Stimulated activated naive CD8-positive, alpha-beta T cell treated with anti-CD3 and anti-CD28 coated beads, Interleukin-15, amount 100 ng/mL, for 72 hours (primary cell): ENCODE data around the gene FRMD3.
"Not testable (repeated sequence)": the region's sequence is repeated elsewhere in the genome, so short reads cannot be mapped to it uniquely, and the experiment has no call there.

Experiments
- ATAC-seq: fragments of 150-1000 bp; cut with Tn5 transposase; 2 replicates; pipeline ENCODE4 v1.10.0; 2021; ENCODE audit warnings: mild to moderate bottlenecking, moderate library complexity
- DNase-seq, 2 donors: peaks; one replicate each; pipeline ENCODE4 v3.0.0; 2021 to 2022
- H3K27ac Mint-ChIP-seq, 2 donors: one replicate each; pipeline ENCODE4 v1.8.0; 2022; ENCODE audit warnings: mild to moderate bottlenecking in 2 of 2, mixed read lengths in 2 of 2, moderate library complexity in 2 of 2
- H3K27me3 Mint-ChIP-seq: one replicate; pipeline ENCODE4 v1.8.0; 2022; ENCODE audit warnings: mixed read lengths
- H3K4me1 Mint-ChIP-seq: one replicate; pipeline ENCODE4 v1.8.0; 2022; ENCODE audit warnings: mild to moderate bottlenecking, mixed read lengths
- H3K4me3 Mint-ChIP-seq, 2 donors: one replicate each; pipeline ENCODE4 v1.8.0; 2022; ENCODE audit warnings: mild to moderate bottlenecking in 2 of 2, mixed read lengths in 2 of 2, moderate library complexity in 1 of 2
- H3K9me3 Mint-ChIP-seq, 2 donors: one replicate each; pipeline ENCODE4 v1.8.0; 2022; ENCODE audit warnings: mixed read lengths in 2 of 2

The FRMD3 gene

GRCh38 chr9:83382421-83382820, 155.8 kb downstream of the FRMD3 start:
- Mint-ChIP-seq H3K27ac (no peak overlapping the region), H3K9me3 (peaks cover 10 to 23% of the 10 kb centered on the region in 2 donors), H3K27me3 (no peaks in the 10 kb centered on the region), H3K4me1 (no peaks in the 10 kb centered on the region), H3K4me3 (no peak overlapping the region)
- ATAC-seq: no peak
- DNase-seq: no peak

GRCh38 chr9:83379045-83379444, 159.2 kb downstream of the FRMD3 start:
- DNase-seq: no peak
- H3K4me3 Mint-ChIP-seq: no peak overlapping the region
- H3K4me1 Mint-ChIP-seq: no peaks in the 10 kb centered on the region
- no peak overlapping the region for H3K27ac Mint-ChIP-seq
- no peak for ATAC-seq
- peaks cover 10 to 23% of the 10 kb centered on the region in 2 donors for H3K9me3 Mint-ChIP-seq
- H3K27me3 Mint-ChIP-seq: no peaks in the 10 kb centered on the region

- DNase-seq (no peak), ATAC-seq (no peak)
- no peaks in the 10 kb centered on the region for H3K9me3 Mint-ChIP-seq
- H3K27me3 Mint-ChIP-seq: no peaks in the 10 kb centered on the region
- H3K27ac Mint-ChIP-seq: no peak overlapping the region
- no peaks in the 10 kb centered on the region for H3K4me1 Mint-ChIP-seq
- no peak overlapping the region for H3K4me3 Mint-ChIP-seq
Observed at GRCh38 chr9:83372957-83373356, 165.2 kb downstream of the FRMD3 start.

- Mint-ChIP-seq H3K4me3 (no peak overlapping the region), H3K27ac (no peak overlapping the region), H3K4me1 (no peaks in the 10 kb centered on the region), H3K27me3 (no peaks in the 10 kb centered on the region), H3K9me3 (no peaks in the 10 kb centered on the region)
- ATAC-seq (no peak), DNase-seq (no peak)
Observed at GRCh38 chr9:83367326-83367725, 170.9 kb downstream of the FRMD3 start.

- H3K27ac Mint-ChIP-seq: no peak overlapping the region
- H3K27me3 Mint-ChIP-seq: no peaks in the 10 kb centered on the region
- DNase-seq (no peak), ATAC-seq (no peak)
- H3K9me3 Mint-ChIP-seq: peaks cover 0 to 5% of the 10 kb centered on the region in 2 donors
- no peak overlapping the region for H3K4me3 Mint-ChIP-seq
- no peaks in the 10 kb centered on the region for H3K4me1 Mint-ChIP-seq
Observed at GRCh38 chr9:83362341-83362995, 175.7 kb downstream of the FRMD3 start.

- Mint-ChIP-seq H3K27ac (no peak overlapping the region), H3K4me1 (no peaks in the 10 kb centered on the region), H3K27me3 (no peaks in the 10 kb centered on the region), H3K9me3 (peaks cover 5 to 8% of the 10 kb centered on the region in 2 donors), H3K4me3 (no peak overlapping the region)
- DNase-seq (no peak), ATAC-seq (no peak)
Observed at GRCh38 chr9:83359039-83359438, 179.2 kb downstream of the FRMD3 start.

- H3K4me1 Mint-ChIP-seq, H3K27ac Mint-ChIP-seq, H3K4me3 Mint-ChIP-seq: not testable (repeated sequence)
Observed at GRCh38 chr9:83358493-83358892, 179.7 kb downstream of the FRMD3 start.

GRCh38 chr9:83355729-83356151, 182.5 kb downstream of the FRMD3 start:
- DNase-seq (no peak), ATAC-seq (no peak)
- Mint-ChIP-seq H3K9me3 (peaks cover 5 to 8% of the 10 kb centered on the region in 2 donors), H3K27me3 (no peaks in the 10 kb centered on the region), H3K4me1 (no peaks in the 10 kb centered on the region), H3K4me3 (no peak overlapping the region), H3K27ac (peak overlapping the region in 1 of 2 donors; percentile 15)

More at GRCh38 chr9:83358493-83358892, 179.7 kb downstream of the FRMD3 start:
- DNase-seq, H3K9me3 Mint-ChIP-seq, ATAC-seq, H3K27me3 Mint-ChIP-seq: not testable (repeated sequence)

- DNase-seq: no peak
Observed at GRCh38 chr9:83355024-83355444, 183.2 kb downstream of the FRMD3 start.

GRCh38 chr9:83349031-83349430, 189.2 kb downstream of the FRMD3 start:
- no peaks in the 10 kb centered on the region for H3K4me1 Mint-ChIP-seq
- H3K9me3 Mint-ChIP-seq: no peaks in the 10 kb centered on the region
- H3K27ac Mint-ChIP-seq: no peak overlapping the region
- no peaks in the 10 kb centered on the region for H3K27me3 Mint-ChIP-seq
- DNase-seq: no peak
- H3K4me3 Mint-ChIP-seq: no peak overlapping the region
- no peak for ATAC-seq

More at GRCh38 chr9:83355024-83355444, 183.2 kb downstream of the FRMD3 start:
- no peak overlapping the region for H3K27ac Mint-ChIP-seq
- H3K4me1 Mint-ChIP-seq: no peaks in the 10 kb centered on the region
- no peak overlapping the region for H3K4me3 Mint-ChIP-seq
- no peaks in the 10 kb centered on the region for H3K27me3 Mint-ChIP-seq
- H3K9me3 Mint-ChIP-seq: peaks cover 5 to 8% of the 10 kb centered on the region in 2 donors
- ATAC-seq: no peak

GRCh38 chr9:83346655-83347420, 191.4 kb downstream of the FRMD3 start:
- no peak for ATAC-seq
- no peak for DNase-seq
- Mint-ChIP-seq H3K4me3 (no peak overlapping the region), H3K27me3 (no peaks in the 10 kb centered on the region), H3K9me3 (no peaks in the 10 kb centered on the region), H3K4me1 (no peaks in the 10 kb centered on the region), H3K27ac (no peak overlapping the region)

- Mint-ChIP-seq H3K27me3 (no peaks in the 10 kb centered on the region), H3K27ac (no peak overlapping the region), H3K4me3 (no peak overlapping the region), H3K4me1 (no peaks in the 10 kb centered on the region), H3K9me3 (no peaks in the 10 kb centered on the region)
- ATAC-seq (no peak), DNase-seq (no peak)
Observed at GRCh38 chr9:83343366-83343999, 194.7 kb downstream of the FRMD3 start.

- no peak overlapping the region for H3K27ac Mint-ChIP-seq
- no peaks in the 10 kb centered on the region for H3K9me3 Mint-ChIP-seq
- no peak for ATAC-seq
- no peak overlapping the region for H3K4me3 Mint-ChIP-seq
- H3K27me3 Mint-ChIP-seq: no peaks in the 10 kb centered on the region
- DNase-seq: no peak
- H3K4me1 Mint-ChIP-seq: no peaks in the 10 kb centered on the region
Observed at GRCh38 chr9:83342731-83343130, 195.5 kb downstream of the FRMD3 start.

GRCh38 chr9:83342006-83342405, 196.2 kb downstream of the FRMD3 start:
- Mint-ChIP-seq H3K9me3 (no peaks in the 10 kb centered on the region), H3K4me1 (no peaks in the 10 kb centered on the region), H3K27ac (no peak overlapping the region), H3K27me3 (no peaks in the 10 kb centered on the region), H3K4me3 (no peak overlapping the region)
- DNase-seq: no peak
- ATAC-seq: no peak

GRCh38 chr9:83340451-83340850, 197.8 kb downstream of the FRMD3 start:
- DNase-seq (no peak), ATAC-seq (no peak)
- Mint-ChIP-seq H3K27me3 (no peaks in the 10 kb centered on the region), H3K4me1 (no peaks in the 10 kb centered on the region), H3K27ac (no peak overlapping the region), H3K9me3 (no peaks in the 10 kb centered on the region), H3K4me3 (no peak overlapping the region)

GRCh38 chr9:83339435-83339834, 198.8 kb downstream of the FRMD3 start:
- Mint-ChIP-seq H3K4me3 (no peak overlapping the region), H3K4me1 (peaks cover under 1% of the 10 kb centered on the region), H3K9me3 (no peaks in the 10 kb centered on the region), H3K27me3 (no peaks in the 10 kb centered on the region), H3K27ac (no peak overlapping the region)
- DNase-seq (no peak), ATAC-seq (no peak)
